ENCODE measurements around the gene DLG2. TPM values are rescaled to one million over a fixed set of nuclear protein-coding genes. Genes with fewer than 3 reads are reported as not detected.

Gene DLG2
- total RNA-seq, 1 donor: 1.3 TPM

GRCh38 chr11:83661491-83662350, 1965.4 kb downstream of the DLG2 start:
- H3K4me3 ChIP-seq (ENCODE audit: low read depth, low read length): no peak overlapping the region
- no peak for TF ChIP-seq CTCF (IDR thresholded peaks at IDR 0.05; ENCODE audit: insufficient read depth, low read depth, low read length)
- DNase-seq (ENCODE audit: low read depth): no peak

- TF ChIP-seq CTCF (IDR thresholded peaks at IDR 0.05; ENCODE audit: insufficient read depth, low read depth, low read length): no peak
- DNase-seq (ENCODE audit: low read depth): no peak
- no peak overlapping the region for H3K4me3 ChIP-seq (ENCODE audit: low read depth, low read length)
Observed at GRCh38 chr11:83659466-83659865, 1967.7 kb downstream of the DLG2 start.

GRCh38 chr11:83656796-83657330, 1970.3 kb downstream of the DLG2 start:
- TF ChIP-seq CTCF (IDR thresholded peaks at IDR 0.05; ENCODE audit: insufficient read depth, low read depth, low read length): no peak
- no peak overlapping the region for H3K4me3 ChIP-seq (ENCODE audit: low read depth, low read length)
- DNase-seq (ENCODE audit: low read depth): no peak

GRCh38 chr11:83655976-83656375, 1971.2 kb downstream of the DLG2 start:
- TF ChIP-seq CTCF (IDR thresholded peaks at IDR 0.05; ENCODE audit: insufficient read depth, low read depth, low read length): no peak
- no peak overlapping the region for H3K4me3 ChIP-seq (ENCODE audit: low read depth, low read length)
- DNase-seq (ENCODE audit: low read depth): no peak

GRCh38 chr11:83649528-83649855, 1977.7 kb downstream of the DLG2 start:
- TF ChIP-seq CTCF (IDR thresholded peaks at IDR 0.05; ENCODE audit: insufficient read depth, low read depth, low read length): no peak
- H3K4me3 ChIP-seq (ENCODE audit: low read depth, low read length): no peak overlapping the region
- DNase-seq (ENCODE audit: low read depth): no peak

- DNase-seq (ENCODE audit: low read depth): no peak
- no peak overlapping the region for H3K4me3 ChIP-seq (ENCODE audit: low read depth, low read length)
- no peak for TF ChIP-seq CTCF (IDR thresholded peaks at IDR 0.05; ENCODE audit: insufficient read depth, low read depth, low read length)
Observed at GRCh38 chr11:83648610-83649527, 1978.3 kb downstream of the DLG2 start.
